HepG2 (cell line): ENCODE results near the gene NUAK2. TPM values are rescaled to one million over a fixed set of nuclear protein-coding genes. Genes with fewer than 3 reads are reported as not detected.

Source experiments
- ARNTL ChIP-seq: sonication (generic); formaldehyde crosslinking; IDR thresholded peaks from 2 replicates; pipeline ENCODE4 v1.4.0; 2020; ENCODE audit warnings: mild to moderate bottlenecking, missing genetic modification reagents
- DNMT1 ChIP-seq: sonication (generic); formaldehyde crosslinking; IDR thresholded peaks from 2 replicates; pipeline ENCODE4 v1.5.1; 2020; ENCODE audit warnings: mild to moderate bottlenecking, missing genetic modification reagents
- EZH2 ChIP-seq: conservative IDR thresholded peaks from 2 replicates; pipeline ENCODE4 v1.6.1; 2012; ENCODE audit warnings: mild to moderate bottlenecking, low read depth, low read length, moderate library complexity
- FOXK2 ChIP-seq: fragments of 450-650 bp; IDR thresholded peaks from 2 replicates; pipeline ENCODE4 v1.6.1; 2016
- HOXD1 ChIP-seq: sonication (generic); formaldehyde crosslinking; IDR thresholded peaks from 2 replicates; pipeline ENCODE4 v1.5.0; 2020; ENCODE audit warnings: missing genetic modification reagents
- MAFG ChIP-seq: sonication (generic); formaldehyde crosslinking; IDR thresholded peaks from 2 replicates; pipeline ENCODE4 v1.5.1; 2020; ENCODE audit warnings: mild to moderate bottlenecking, missing genetic modification reagents
- NFKBIZ ChIP-seq: IDR thresholded peaks from 2 replicates; pipeline ENCODE4 v1.6.1; 2018; ENCODE audit warnings: missing genetic modification reagents, missing compliant biosample characterization
- POLR2G ChIP-seq: fragments of 200-400 bp; formaldehyde crosslinking; IDR thresholded peaks from 2 replicates; pipeline ENCODE4 v1.6.1; 2018; ENCODE audit warnings: mild to moderate bottlenecking, low read depth, low read length, moderate library complexity
- PRPF4 ChIP-seq: fragments of 200-400 bp; formaldehyde crosslinking; IDR thresholded peaks from 2 replicates; pipeline ENCODE4 v1.6.1; 2016; ENCODE audit warnings: low read length, low read depth; ENCODE audit not compliant: poor library complexity, severe bottlenecking
- ZBTB7A ChIP-seq: sonication (generic); formaldehyde crosslinking; IDR thresholded peaks from 2 replicates; pipeline ENCODE4 v1.8.0; 2022; ENCODE audit warnings: mild to moderate bottlenecking, missing genetic modification reagents
- ZFYVE20 ChIP-seq: sonication (generic); formaldehyde crosslinking; IDR thresholded peaks from 2 replicates; pipeline ENCODE4 v1.8.0; 2023; ENCODE audit warnings: low read depth, mild to moderate bottlenecking, moderate library complexity, missing genetic modification reagents, borderline replicate concordance
- ZMYM2 ChIP-seq: sonication (generic); formaldehyde crosslinking; IDR thresholded peaks from 2 replicates; pipeline ENCODE4 v1.8.0; 2022; ENCODE audit warnings: mild to moderate bottlenecking, missing genetic modification reagents
- ZNF281 ChIP-seq: sonication (generic); formaldehyde crosslinking; IDR thresholded peaks from 2 replicates; pipeline ENCODE4 v1.4.0; 2020; ENCODE audit warnings: missing genetic modification reagents, borderline replicate concordance
- ZNF781 ChIP-seq: sonication (generic); formaldehyde crosslinking; IDR thresholded peaks from 2 replicates; pipeline ENCODE4 v1.5.1; 2020; ENCODE audit warnings: borderline replicate concordance, mild to moderate bottlenecking, missing genetic modification reagents; ENCODE audit errors: not compliant biosample characterization
- polyA plus RNA-seq, 8 experiments: library from polyadenylated mRNA; depleted of rRNA in 3 of 8; stranded (reverse) in 7 of 8; unstranded in 1 of 8; fragments of >200 nt; fragmentation: Illumina TruSeq in 4 of 8; extraction: Trizol in 4 of 8; gene quantifications; 2 replicates each; pipeline versions ENCODE4 v1.2.1 to v1.2.3, GENCODE V29; 2011 to 2016; ENCODE audit warnings: low read depth in 4 of 8, missing spikeins in 1 of 8, mixed read lengths in 1 of 8; ENCODE audit not compliant: insufficient read depth in 1 of 8
- total RNA-seq, 5 experiments: library from RNA; depleted of rRNA; stranded (reverse); fragments of >200 nt; fragmentation: Illumina TruSeq; extraction: Trizol; gene quantifications; 2 replicates each; pipeline ENCODE4 v1.2.3, GENCODE V29; 2016; ENCODE audit warnings: low read depth in 1 of 5
- TF ChIP-seq, protein P1 (sequence below): sonication (generic); formaldehyde crosslinking; IDR thresholded peaks from 2 replicates; pipeline ENCODE4 v1.5.1; 2020; ENCODE audit warnings: mild to moderate bottlenecking, missing genetic modification reagents, borderline replicate concordance
- TF ChIP-seq, protein P2 (sequence below): sonication (generic); formaldehyde crosslinking; IDR thresholded peaks from 2 replicates; pipeline ENCODE4 v1.4.0; 2020; ENCODE audit warnings: missing genetic modification reagents
- TF ChIP-seq, protein P3 (sequence below): IDR thresholded peaks from 2 replicates; pipeline ENCODE4 v1.6.1; 2018; ENCODE audit warnings: missing genetic modification reagents

Gene NUAK2
- total and polyA plus RNA-seq, 2 of the 13 experiments (the other 11 are each of a cell fraction or from before 2014, with no cell fraction given), result 0.75 to 1.1 TPM

DNA sequence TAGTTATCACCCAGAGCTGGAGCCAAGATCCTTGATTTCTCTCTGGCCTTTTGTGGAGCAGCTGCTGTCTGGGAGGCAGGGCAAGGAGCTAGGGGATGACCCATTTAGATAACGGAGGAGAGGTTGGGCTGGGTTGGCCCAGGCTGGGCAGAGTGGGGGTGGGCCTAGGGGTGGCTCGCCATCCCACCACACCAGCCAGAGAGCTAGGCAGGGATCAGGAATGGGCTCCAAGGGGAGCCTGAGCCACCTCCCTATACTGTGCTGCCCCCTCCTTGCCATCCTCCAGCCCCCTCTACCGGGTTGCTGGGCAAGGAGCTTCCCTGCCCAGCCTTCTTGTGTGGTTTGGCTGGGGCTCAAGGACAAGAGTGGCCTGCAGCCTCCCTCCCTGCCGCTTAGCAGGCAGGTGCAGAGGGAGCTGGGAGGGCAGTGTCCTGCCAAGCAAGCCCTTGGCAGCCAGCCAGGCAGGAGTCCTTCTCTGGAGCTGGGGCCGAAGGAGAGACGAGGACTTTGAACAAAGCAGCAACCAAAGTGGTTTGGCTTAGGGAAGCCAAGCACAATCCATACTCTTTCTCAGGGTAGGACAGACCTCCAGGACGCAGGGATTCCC lies 4.1 kb downstream of the NUAK2 start (continued):
- TF ChIP-seq ZFYVE20 (no peak), PRPF4 (no peak), ZMYM2 (CRISPR knock-in tag) (no peak), ZNF781 (CRISPR knock-in tag) (no peak), DNMT1 (CRISPR knock-in tag) (no peak), HOXD1 (CRISPR knock-in tag) (no peak), NFKBIZ (CRISPR knock-in tag) (no peak), EZH2 (no peak), MAFG (CRISPR knock-in tag) (no peak), ZBTB7A (no peak), ZNF281 (CRISPR knock-in tag) (peak; percentile 9; the same call in 1 of the 2 replicates), POLR2G (no peak; the same call in 1 of the 2 replicates), ARNTL (CRISPR knock-in tag) (no peak), FOXK2 (no peak)
- TF ChIP-seq, protein P1, sequence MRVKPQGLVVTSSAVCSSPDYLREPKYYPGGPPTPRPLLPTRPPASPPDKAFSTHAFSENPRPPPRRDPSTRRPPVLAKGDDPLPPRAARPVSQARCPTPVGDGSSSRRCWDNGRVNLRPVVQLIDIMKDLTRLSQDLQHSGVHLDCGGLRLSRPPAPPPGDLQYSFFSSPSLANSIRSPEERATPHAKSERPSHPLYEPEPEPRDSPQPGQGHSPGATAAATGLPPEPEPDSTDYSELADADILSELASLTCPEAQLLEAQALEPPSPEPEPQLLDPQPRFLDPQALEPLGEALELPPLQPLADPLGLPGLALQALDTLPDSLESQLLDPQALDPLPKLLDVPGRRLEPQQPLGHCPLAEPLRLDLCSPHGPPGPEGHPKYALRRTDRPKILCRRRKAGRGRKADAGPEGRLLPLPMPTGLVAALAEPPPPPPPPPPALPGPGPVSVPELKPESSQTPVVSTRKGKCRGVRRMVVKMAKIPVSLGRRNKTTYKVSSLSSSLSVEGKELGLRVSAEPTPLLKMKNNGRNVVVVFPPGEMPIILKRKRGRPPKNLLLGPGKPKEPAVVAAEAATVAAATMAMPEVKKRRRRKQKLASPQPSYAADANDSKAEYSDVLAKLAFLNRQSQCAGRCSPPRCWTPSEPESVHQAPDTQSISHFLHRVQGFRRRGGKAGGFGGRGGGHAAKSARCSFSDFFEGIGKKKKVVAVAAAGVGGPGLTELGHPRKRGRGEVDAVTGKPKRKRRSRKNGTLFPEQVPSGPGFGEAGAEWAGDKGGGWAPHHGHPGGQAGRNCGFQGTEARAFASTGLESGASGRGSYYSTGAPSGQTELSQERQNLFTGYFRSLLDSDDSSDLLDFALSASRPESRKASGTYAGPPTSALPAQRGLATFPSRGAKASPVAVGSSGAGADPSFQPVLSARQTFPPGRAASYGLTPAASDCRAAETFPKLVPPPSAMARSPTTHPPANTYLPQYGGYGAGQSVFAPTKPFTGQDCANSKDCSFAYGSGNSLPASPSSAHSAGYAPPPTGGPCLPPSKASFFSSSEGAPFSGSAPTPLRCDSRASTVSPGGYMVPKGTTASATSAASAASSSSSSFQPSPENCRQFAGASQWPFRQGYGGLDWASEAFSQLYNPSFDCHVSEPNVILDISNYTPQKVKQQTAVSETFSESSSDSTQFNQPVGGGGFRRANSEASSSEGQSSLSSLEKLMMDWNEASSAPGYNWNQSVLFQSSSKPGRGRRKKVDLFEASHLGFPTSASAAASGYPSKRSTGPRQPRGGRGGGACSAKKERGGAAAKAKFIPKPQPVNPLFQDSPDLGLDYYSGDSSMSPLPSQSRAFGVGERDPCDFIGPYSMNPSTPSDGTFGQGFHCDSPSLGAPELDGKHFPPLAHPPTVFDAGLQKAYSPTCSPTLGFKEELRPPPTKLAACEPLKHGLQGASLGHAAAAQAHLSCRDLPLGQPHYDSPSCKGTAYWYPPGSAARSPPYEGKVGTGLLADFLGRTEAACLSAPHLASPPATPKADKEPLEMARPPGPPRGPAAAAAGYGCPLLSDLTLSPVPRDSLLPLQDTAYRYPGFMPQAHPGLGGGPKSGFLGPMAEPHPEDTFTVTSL (CRISPR knock-in tag), result no peak
- TF ChIP-seq, protein P2, sequence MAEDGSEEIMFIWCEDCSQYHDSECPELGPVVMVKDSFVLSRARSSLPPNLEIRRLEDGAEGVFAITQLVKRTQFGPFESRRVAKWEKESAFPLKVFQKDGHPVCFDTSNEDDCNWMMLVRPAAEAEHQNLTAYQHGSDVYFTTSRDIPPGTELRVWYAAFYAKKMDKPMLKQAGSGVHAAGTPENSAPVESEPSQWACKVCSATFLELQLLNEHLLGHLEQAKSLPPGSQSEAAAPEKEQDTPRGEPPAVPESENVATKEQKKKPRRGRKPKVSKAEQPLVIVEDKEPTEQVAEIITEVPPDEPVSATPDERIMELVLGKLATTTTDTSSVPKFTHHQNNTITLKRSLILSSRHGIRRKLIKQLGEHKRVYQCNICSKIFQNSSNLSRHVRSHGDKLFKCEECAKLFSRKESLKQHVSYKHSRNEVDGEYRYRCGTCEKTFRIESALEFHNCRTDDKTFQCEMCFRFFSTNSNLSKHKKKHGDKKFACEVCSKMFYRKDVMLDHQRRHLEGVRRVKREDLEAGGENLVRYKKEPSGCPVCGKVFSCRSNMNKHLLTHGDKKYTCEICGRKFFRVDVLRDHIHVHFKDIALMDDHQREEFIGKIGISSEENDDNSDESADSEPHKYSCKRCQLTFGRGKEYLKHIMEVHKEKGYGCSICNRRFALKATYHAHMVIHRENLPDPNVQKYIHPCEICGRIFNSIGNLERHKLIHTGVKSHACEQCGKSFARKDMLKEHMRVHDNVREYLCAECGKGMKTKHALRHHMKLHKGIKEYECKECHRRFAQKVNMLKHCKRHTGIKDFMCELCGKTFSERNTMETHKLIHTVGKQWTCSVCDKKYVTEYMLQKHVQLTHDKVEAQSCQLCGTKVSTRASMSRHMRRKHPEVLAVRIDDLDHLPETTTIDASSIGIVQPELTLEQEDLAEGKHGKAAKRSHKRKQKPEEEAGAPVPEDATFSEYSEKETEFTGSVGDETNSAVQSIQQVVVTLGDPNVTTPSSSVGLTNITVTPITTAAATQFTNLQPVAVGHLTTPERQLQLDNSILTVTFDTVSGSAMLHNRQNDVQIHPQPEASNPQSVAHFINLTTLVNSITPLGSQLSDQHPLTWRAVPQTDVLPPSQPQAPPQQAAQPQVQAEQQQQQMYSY (CRISPR knock-in tag), result no peak
- TF ChIP-seq, protein P3, sequence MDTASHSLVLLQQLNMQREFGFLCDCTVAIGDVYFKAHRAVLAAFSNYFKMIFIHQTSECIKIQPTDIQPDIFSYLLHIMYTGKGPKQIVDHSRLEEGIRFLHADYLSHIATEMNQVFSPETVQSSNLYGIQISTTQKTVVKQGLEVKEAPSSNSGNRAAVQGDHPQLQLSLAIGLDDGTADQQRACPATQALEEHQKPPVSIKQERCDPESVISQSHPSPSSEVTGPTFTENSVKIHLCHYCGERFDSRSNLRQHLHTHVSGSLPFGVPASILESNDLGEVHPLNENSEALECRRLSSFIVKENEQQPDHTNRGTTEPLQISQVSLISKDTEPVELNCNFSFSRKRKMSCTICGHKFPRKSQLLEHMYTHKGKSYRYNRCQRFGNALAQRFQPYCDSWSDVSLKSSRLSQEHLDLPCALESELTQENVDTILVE (CRISPR knock-in tag), result no peak
